SK-N-SH (cell line): ENCODE data around the gene RNLS. TPM values are rescaled to one million over a fixed set of nuclear protein-coding genes. Genes with fewer than 3 reads are reported as not detected.

Experiments used
- CTCF ChIA-PET: fragments of 300-600, 350-600 bp; formaldehyde crosslinking; extraction: SDS; loops from one replicate; lab custom pipeline; 2021; lab: Yijun Ruan, JAX
- POLR2A ChIA-PET: fragments of 350-600 bp; sonication (Branson Sonifier 250); formaldehyde crosslinking; extraction: SDS; loops from one replicate; lab custom pipeline; 2020; ENCODE audit warnings: antibody characterized with exemption, inconsistent platforms; lab: Yijun Ruan, JAX
- DNase-seq: peaks from one replicate; pipeline ENCODE4 v3.0.0; 2012
- H2AFZ ChIP-seq: fragments of 200-600 bp; sonication (generic); 2 replicates; pipeline ENCODE4 v1.8.1; 2016; ENCODE audit warnings: antibody characterized with exemption, mild to moderate bottlenecking, low read depth
- H3F3A ChIP-seq: fragments of 200-600 bp; sonication (generic); replicated peaks from 2 replicates; pipeline ENCODE3; 2016; ENCODE audit warnings: antibody characterized with exemption, mild to moderate bottlenecking; ENCODE audit not compliant: insufficient read depth
- H3K27ac ChIP-seq, 2 experiments: fragments of 200-500 bp in 1 of 2; fragments of 200-600 bp in 1 of 2; sonication (Bioruptor generic) in 1 of 2; sonication (generic), shearing (Covaris generic) in 1 of 2; 2 replicates each; pipeline versions ENCODE4 v1.5.1 to v1.6.1; 2014 to 2016; ENCODE audit warnings: low read depth in 2 of 2, inconsistent platforms in 1 of 2, low read length in 1 of 2, mild to moderate bottlenecking in 1 of 2, mixed read lengths in 1 of 2
- H3K27me3 ChIP-seq: fragments of 200-600 bp; sonication (generic), shearing (Covaris generic); 2 replicates; pipeline ENCODE4 v1.6.1; 2016; ENCODE audit warnings: mixed run types; ENCODE audit not compliant: insufficient read depth
- H3K36me3 ChIP-seq, 2 experiments: fragments of 200-500 bp in 1 of 2; fragments of 200-600 bp in 1 of 2; sonication (Bioruptor generic) in 1 of 2; sonication (generic) in 1 of 2; replicated peaks in 1 of 2; 2 replicates each; pipeline versions ENCODE3 to v1.5.1; 2014 to 2016; ENCODE audit warnings: low read length in 1 of 2, mild to moderate bottlenecking in 1 of 2; ENCODE audit not compliant: insufficient read depth in 2 of 2, control insufficient read depth in 1 of 2
- H3K4me1 ChIP-seq, 2 experiments: fragments of 200-500 bp in 1 of 2; fragments of 200-600 bp in 1 of 2; sonication (Bioruptor generic) in 1 of 2; sonication (generic), shearing (Covaris generic) in 1 of 2; 2 replicates each; pipeline versions ENCODE4 v1.5.1 to v1.6.1; 2014 to 2016; ENCODE audit warnings: low read depth in 1 of 2, low read length in 1 of 2, mixed run types in 1 of 2; ENCODE audit not compliant: insufficient read depth in 2 of 2, control insufficient read depth in 1 of 2
- H3K4me2 ChIP-seq: fragments of 200-600 bp; sonication (generic), shearing (Covaris generic); 2 replicates; pipeline ENCODE4 v1.6.1; 2017; ENCODE audit warnings: mixed run types
- H3K4me3 ChIP-seq, 2 experiments: fragments of 200-500 bp in 1 of 2; fragments of 200-600 bp in 1 of 2; sonication (Bioruptor generic) in 1 of 2; sonication (generic), shearing (Covaris generic) in 1 of 2; 2 replicates each; pipeline versions ENCODE4 v1.5.1 to v1.8.1; 2014 to 2016; ENCODE audit warnings: low read depth in 2 of 2, inconsistent platforms in 1 of 2, low read length in 1 of 2, mild to moderate bottlenecking in 1 of 2, mixed read lengths in 1 of 2, moderate library complexity in 1 of 2
- H3K79me2 ChIP-seq: fragments of 200-600 bp; sonication (generic); 2 replicates; pipeline ENCODE4 v1.8.1; 2017; ENCODE audit warnings: mild to moderate bottlenecking; ENCODE audit not compliant: insufficient read depth
- H3K9ac ChIP-seq: fragments of 200-600 bp; sonication (generic); 2 replicates; pipeline ENCODE4 v1.6.1; 2017; ENCODE audit warnings: mixed run types
- H3K9me2 ChIP-seq: fragments of 200-600 bp; sonication (generic); 2 replicates; pipeline ENCODE4 v1.6.1; 2017; ENCODE audit warnings: mixed run types
- H3K9me3 ChIP-seq: fragments of 200-600 bp; sonication (generic); 2 replicates; pipeline ENCODE4 v1.6.1; 2017; ENCODE audit warnings: mixed run types, mild to moderate bottlenecking, moderate library complexity
- H4K20me1 ChIP-seq: fragments of 200-600 bp; sonication (generic); 2 replicates; pipeline ENCODE4 v1.6.1; 2017; ENCODE audit warnings: mild to moderate bottlenecking, mixed run types; ENCODE audit not compliant: insufficient read depth
- CHD2 ChIP-seq: fragments of 150-350 bp; IDR thresholded peaks from 2 replicates; pipeline ENCODE4 v1.6.1; 2018; ENCODE audit warnings: low read length; ENCODE audit not compliant: partially characterized antibody
- EP300 ChIP-seq, 2 experiments: IDR thresholded peaks; 2 replicates each; pipeline versions ENCODE4 v1.4.0 to v1.6.1; 2012; ENCODE audit warnings: borderline replicate concordance in 1 of 2, low read depth in 1 of 2, low read length in 1 of 2
- FOXJ3 ChIP-seq: sonication (generic); formaldehyde crosslinking; IDR thresholded peaks from 2 replicates; pipeline ENCODE4 v1.5.1; 2020; ENCODE audit warnings: mild to moderate bottlenecking, missing genetic modification reagents
- GATA2 ChIP-seq: sonication (generic); formaldehyde crosslinking; IDR thresholded peaks from 2 replicates; pipeline ENCODE4 v1.5.0; 2020; ENCODE audit warnings: mild to moderate bottlenecking, missing genetic modification reagents
- MEF2A ChIP-seq: IDR thresholded peaks from 2 replicates; pipeline ENCODE4 v1.4.0; 2012; ENCODE audit warnings: low read depth, borderline replicate concordance
- NFIC ChIP-seq: IDR thresholded peaks from 2 replicates; pipeline ENCODE4 v1.4.0; 2012; ENCODE audit warnings: borderline replicate concordance
- NRF1 ChIP-seq: IDR thresholded peaks from 2 replicates; pipeline ENCODE4 v1.6.1; 2012; ENCODE audit warnings: low read depth, mild to moderate bottlenecking, low read length
- RAD21 ChIP-seq: IDR thresholded peaks from 2 replicates; pipeline ENCODE4 v1.6.1; 2012; ENCODE audit warnings: mild to moderate bottlenecking, low read length
- RCOR1 ChIP-seq: fragments of 150-350 bp; IDR thresholded peaks from 2 replicates; pipeline ENCODE4 v1.6.1; 2017; ENCODE audit warnings: antibody characterized with exemption, low read length
- RXRA ChIP-seq: IDR thresholded peaks from 2 replicates; pipeline ENCODE4 v1.4.0; 2012; ENCODE audit warnings: low read depth, mild to moderate bottlenecking, borderline replicate concordance
- TEAD4 ChIP-seq: IDR thresholded peaks from 2 replicates; pipeline ENCODE4 v1.4.0; 2012; ENCODE audit warnings: mild to moderate bottlenecking, borderline replicate concordance; ENCODE audit not compliant: insufficient read depth
- WGBS: methylation state at CpG from one replicate; pipeline ENCODE4 v1.1.6; 2017; ENCODE audit warnings: low lambda C conversion rate; 5-methylcytosine and 5-hydroxymethylcytosine counted together
- polyA plus RNA-seq, 3 experiments: library from polyadenylated mRNA; depleted of rRNA; stranded (reverse); fragments of >200 nt; gene quantifications; 2 replicates each; pipeline ENCODE4 v1.2.3, GENCODE V29; 2012
- TF ChIP-seq, protein P1 (sequence below): fragments of 200-600 bp; sonication (generic); IDR thresholded peaks from 2 replicates; pipeline ENCODE4 v1.6.1; 2017; ENCODE audit warnings: antibody characterized with exemption, mild to moderate bottlenecking, moderate library complexity
- TF ChIP-seq, protein P2 (sequence below): fragments of 150-350 bp; IDR thresholded peaks from 2 replicates; pipeline ENCODE4 v1.6.1; 2017; ENCODE audit warnings: antibody characterized with exemption, low read length, low read depth, borderline replicate concordance
- TF ChIP-seq, protein P3 (sequence below): IDR thresholded peaks from 2 replicates; pipeline ENCODE4 v1.4.0; 2012; ENCODE audit warnings: low read depth, borderline replicate concordance
- TF ChIP-seq, protein P4 (sequence below): IDR thresholded peaks from 2 replicates; pipeline ENCODE4 v1.6.1; 2012; ENCODE audit warnings: mild to moderate bottlenecking, low read depth, low read length, moderate library complexity
- TF ChIP-seq, protein P5 (sequence below): fragments of 150-350 bp; IDR thresholded peaks from 2 replicates; pipeline ENCODE4 v1.6.1; 2016; ENCODE audit warnings: mild to moderate bottlenecking, low read depth, low read length

Gene RNLS
- polyA plus RNA-seq, 1 of the 3 experiments (the other 2 are of a cell fraction) = not detected

DNA sequence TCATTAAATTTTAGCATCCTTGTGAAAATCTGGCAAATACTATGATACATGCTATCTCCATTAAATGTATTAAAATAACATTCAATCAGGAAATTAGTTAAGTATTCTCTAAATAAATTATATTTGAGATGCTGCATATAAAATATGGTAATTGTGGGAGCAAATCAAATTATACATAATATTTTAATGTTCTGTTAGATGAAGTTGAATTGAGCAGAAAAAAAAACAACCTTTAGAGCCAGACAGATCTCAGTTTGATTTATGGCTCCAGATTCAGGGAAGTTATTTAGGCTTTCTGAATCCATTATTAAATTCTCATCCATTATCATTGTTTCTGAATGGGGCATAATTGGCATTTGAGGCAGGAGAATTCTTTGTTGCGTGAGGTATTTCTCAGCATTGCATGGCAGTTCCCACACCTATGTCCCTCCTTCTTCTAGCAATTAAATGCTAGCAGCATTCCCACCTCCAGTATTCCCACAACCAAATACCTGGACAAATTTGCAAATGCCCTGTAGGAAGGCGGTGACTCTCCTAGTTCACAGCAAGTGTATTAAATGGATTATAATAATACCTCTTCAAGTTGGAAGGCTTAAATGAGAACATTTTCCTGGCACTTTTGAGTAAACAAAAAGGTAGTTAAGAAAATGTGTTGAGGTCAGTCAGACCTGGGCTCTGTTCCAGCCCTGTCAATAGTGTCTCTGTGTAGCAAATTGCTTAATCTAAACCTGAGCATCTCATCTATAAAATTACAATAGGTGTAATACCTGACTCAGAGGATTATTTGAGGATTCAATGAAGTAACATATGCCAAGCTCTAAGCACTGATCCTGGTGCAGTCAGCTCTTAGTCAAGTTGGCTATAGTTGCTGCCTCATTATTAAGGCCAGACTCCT lies 108.9 kb downstream of the RNLS start:
- H3K4me1 ChIP-seq = peaks cover 0 to 16% of the 10 kb centered on the region in 2 experiments; a peak in 2 of 4 replicates
- CTCF ChIA-PET = interaction anchor here (1.4 kb wide), 1 partner anchor 8 kb away, joined by 5 read pairs; no protein-coding TSS in a partner anchor
- no peaks in the 10 kb centered on the region for H3K9me3 ChIP-seq
- DNase-seq = no peak
- H3K4me2 ChIP-seq = no peak overlapping the region
- H3F3A ChIP-seq = no peaks in the 10 kb centered on the region
- no peaks in the 10 kb centered on the region for H3K27me3 ChIP-seq
- POLR2A ChIA-PET = no interaction called here
- no peak overlapping the region for H3K9ac ChIP-seq
- no peak overlapping the region for H3K4me3 ChIP-seq
- H3K27ac ChIP-seq = peak overlapping the region in 1 of 2 experiments; percentile 22; a peak in 1 of 4 replicates
- H3K79me2 ChIP-seq = no peaks in the 10 kb centered on the region
- H4K20me1 ChIP-seq = no peaks in the 10 kb centered on the region
- no peak overlapping the region for H2AFZ ChIP-seq
- no peaks in the 10 kb centered on the region for H3K9me2 ChIP-seq
- WGBS = 83% methylated on average over 2 of the region's 2 CpGs
- no peaks in the 10 kb centered on the region for H3K36me3 ChIP-seq
- peak in 1 of 2 experiments; percentile 34; a peak in 1 of 4 replicates for TF ChIP-seq EP300 (IDR thresholded peaks at IDR 0.05; ENCODE audit: borderline replicate concordance in 1 of 2, low read depth in 1 of 2, low read length in 1 of 2)
- 0 out of 2 replicates have a peak, but pooled peaks have one; percentile 11 for TF ChIP-seq GATA2 (CRISPR knock-in tag)
- TF ChIP-seq, protein P1, sequence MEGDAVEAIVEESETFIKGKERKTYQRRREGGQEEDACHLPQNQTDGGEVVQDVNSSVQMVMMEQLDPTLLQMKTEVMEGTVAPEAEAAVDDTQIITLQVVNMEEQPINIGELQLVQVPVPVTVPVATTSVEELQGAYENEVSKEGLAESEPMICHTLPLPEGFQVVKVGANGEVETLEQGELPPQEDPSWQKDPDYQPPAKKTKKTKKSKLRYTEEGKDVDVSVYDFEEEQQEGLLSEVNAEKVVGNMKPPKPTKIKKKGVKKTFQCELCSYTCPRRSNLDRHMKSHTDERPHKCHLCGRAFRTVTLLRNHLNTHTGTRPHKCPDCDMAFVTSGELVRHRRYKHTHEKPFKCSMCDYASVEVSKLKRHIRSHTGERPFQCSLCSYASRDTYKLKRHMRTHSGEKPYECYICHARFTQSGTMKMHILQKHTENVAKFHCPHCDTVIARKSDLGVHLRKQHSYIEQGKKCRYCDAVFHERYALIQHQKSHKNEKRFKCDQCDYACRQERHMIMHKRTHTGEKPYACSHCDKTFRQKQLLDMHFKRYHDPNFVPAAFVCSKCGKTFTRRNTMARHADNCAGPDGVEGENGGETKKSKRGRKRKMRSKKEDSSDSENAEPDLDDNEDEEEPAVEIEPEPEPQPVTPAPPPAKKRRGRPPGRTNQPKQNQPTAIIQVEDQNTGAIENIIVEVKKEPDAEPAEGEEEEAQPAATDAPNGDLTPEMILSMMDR = no peak
- TF ChIP-seq TEAD4 = 0 out of 2 replicates have a peak, but pooled peaks have one; percentile 11

DNA sequence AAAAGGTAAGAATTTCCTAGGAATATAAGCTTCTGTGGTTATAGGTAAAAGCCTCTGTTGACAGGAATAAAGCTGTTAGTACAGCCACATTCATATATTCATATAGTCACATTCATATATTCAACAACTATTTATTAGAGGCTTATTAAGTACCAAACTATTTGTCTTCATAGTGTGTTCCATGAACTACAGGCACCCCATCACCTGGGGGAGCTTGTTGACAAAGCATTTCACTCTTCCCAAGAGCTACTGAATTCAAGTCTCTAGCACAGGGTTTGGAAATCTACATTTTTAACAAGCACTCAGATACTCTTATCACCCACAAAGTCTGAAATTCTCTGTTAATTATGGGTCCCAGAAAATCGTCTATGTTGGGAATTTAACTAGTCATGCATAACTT lies 110.6 kb downstream of the RNLS start:
- no peak overlapping the region for H3K4me2 ChIP-seq
- no peaks in the 10 kb centered on the region for H3K79me2 ChIP-seq
- H3K4me1 ChIP-seq = peaks cover 0 to 15% of the 10 kb centered on the region in 2 experiments; a peak in 2 of 4 replicates
- ChIA-PET CTCF (no interaction called here), POLR2A (no interaction called here)
- H4K20me1 ChIP-seq = no peaks in the 10 kb centered on the region
- 86% methylated on average over 1 of the region's 1 CpG for WGBS
- H3K27ac ChIP-seq = no peak overlapping the region
- H3K36me3 ChIP-seq = no peaks in the 10 kb centered on the region
- H3K27me3 ChIP-seq = no peaks in the 10 kb centered on the region
- no peak for DNase-seq
- no peak overlapping the region for H2AFZ ChIP-seq
- H3K9ac ChIP-seq = no peak overlapping the region
- peaks cover 5% of the 10 kb centered on the region for H3F3A ChIP-seq
- no peaks in the 10 kb centered on the region for H3K9me2 ChIP-seq
- H3K9me3 ChIP-seq = no peaks in the 10 kb centered on the region
- no peak overlapping the region for H3K4me3 ChIP-seq
- no peak for TF ChIP-seq GATA2 (CRISPR knock-in tag)
- TF ChIP-seq, protein P2, sequence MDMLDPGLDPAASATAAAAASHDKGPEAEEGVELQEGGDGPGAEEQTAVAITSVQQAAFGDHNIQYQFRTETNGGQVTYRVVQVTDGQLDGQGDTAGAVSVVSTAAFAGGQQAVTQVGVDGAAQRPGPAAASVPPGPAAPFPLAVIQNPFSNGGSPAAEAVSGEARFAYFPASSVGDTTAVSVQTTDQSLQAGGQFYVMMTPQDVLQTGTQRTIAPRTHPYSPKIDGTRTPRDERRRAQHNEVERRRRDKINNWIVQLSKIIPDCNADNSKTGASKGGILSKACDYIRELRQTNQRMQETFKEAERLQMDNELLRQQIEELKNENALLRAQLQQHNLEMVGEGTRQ = no peak
- TF ChIP-seq EP300 (IDR thresholded peaks at IDR 0.05; ENCODE audit: borderline replicate concordance in 1 of 2, low read depth in 1 of 2, low read length in 1 of 2) = no peak
- TF ChIP-seq NRF1 = no peak
- TF ChIP-seq RCOR1 = no peak
- TF ChIP-seq RXRA = no peak
- TF ChIP-seq RAD21 = no peak
- TF ChIP-seq MEF2A = no peak
- TF ChIP-seq NFIC = no peak
- TF ChIP-seq, protein P3, sequence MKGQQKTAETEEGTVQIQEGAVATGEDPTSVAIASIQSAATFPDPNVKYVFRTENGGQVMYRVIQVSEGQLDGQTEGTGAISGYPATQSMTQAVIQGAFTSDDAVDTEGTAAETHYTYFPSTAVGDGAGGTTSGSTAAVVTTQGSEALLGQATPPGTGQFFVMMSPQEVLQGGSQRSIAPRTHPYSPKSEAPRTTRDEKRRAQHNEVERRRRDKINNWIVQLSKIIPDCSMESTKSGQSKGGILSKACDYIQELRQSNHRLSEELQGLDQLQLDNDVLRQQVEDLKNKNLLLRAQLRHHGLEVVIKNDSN = no peak
- TF ChIP-seq, protein P4, sequence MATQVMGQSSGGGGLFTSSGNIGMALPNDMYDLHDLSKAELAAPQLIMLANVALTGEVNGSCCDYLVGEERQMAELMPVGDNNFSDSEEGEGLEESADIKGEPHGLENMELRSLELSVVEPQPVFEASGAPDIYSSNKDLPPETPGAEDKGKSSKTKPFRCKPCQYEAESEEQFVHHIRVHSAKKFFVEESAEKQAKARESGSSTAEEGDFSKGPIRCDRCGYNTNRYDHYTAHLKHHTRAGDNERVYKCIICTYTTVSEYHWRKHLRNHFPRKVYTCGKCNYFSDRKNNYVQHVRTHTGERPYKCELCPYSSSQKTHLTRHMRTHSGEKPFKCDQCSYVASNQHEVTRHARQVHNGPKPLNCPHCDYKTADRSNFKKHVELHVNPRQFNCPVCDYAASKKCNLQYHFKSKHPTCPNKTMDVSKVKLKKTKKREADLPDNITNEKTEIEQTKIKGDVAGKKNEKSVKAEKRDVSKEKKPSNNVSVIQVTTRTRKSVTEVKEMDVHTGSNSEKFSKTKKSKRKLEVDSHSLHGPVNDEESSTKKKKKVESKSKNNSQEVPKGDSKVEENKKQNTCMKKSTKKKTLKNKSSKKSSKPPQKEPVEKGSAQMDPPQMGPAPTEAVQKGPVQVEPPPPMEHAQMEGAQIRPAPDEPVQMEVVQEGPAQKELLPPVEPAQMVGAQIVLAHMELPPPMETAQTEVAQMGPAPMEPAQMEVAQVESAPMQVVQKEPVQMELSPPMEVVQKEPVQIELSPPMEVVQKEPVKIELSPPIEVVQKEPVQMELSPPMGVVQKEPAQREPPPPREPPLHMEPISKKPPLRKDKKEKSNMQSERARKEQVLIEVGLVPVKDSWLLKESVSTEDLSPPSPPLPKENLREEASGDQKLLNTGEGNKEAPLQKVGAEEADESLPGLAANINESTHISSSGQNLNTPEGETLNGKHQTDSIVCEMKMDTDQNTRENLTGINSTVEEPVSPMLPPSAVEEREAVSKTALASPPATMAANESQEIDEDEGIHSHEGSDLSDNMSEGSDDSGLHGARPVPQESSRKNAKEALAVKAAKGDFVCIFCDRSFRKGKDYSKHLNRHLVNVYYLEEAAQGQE = no peak
- no peak for TF ChIP-seq FOXJ3 (CRISPR knock-in tag)
- TF ChIP-seq, protein P5, sequence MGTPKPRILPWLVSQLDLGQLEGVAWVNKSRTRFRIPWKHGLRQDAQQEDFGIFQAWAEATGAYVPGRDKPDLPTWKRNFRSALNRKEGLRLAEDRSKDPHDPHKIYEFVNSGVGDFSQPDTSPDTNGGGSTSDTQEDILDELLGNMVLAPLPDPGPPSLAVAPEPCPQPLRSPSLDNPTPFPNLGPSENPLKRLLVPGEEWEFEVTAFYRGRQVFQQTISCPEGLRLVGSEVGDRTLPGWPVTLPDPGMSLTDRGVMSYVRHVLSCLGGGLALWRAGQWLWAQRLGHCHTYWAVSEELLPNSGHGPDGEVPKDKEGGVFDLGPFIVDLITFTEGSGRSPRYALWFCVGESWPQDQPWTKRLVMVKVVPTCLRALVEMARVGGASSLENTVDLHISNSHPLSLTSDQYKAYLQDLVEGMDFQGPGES = no peak
- TF ChIP-seq CHD2 = no peak
